IPS-NIHi11 (cell line): ENCODE results near the gene BPTF.
"Not testable (repeated sequence)": the region's sequence is repeated elsewhere in the genome, so short reads cannot be mapped to it uniquely, and the experiment has no call there.

Experiments used
- DNase-seq: peaks from one replicate; pipeline ENCODE4 v3.0.0; 2012; ENCODE audit warnings: mixed read lengths, low spot score

BPTF gene

DNA sequence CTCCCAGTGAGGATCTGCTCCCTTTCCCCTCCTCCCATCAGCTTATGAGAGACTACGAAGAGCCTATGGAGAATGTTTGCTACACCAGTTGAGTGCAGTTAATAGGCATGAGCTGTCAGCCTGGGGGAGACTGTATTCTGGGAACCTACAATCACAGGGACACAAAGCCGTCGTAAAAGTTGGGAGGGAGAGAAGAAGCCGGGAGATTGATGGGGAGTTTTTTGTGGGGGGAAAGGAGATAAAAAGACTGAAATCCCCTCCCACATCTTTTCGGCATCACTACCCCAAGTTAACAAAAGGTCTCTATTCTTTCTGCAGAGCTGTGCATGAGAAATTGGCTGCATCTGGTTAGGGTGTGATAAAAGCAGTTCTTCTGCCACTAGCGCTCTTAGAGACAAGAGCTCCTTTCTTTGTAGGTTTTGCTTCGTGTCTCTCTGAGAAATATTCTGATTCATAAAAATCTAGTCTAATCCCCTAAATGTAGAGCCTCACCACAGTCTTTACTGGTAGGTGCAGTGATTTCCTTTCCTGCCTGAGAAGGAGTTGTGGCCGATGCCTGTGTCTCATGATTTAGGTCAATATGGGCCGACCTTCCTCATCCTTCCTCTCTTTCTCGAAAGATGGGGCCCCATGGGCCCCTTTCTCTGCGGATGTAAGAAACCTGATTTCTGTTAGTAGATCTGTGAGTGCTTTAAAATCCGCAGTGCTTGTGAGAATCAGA is 77.4 kb downstream of the BPTF start:
- DNase-seq: no peak

DNA sequence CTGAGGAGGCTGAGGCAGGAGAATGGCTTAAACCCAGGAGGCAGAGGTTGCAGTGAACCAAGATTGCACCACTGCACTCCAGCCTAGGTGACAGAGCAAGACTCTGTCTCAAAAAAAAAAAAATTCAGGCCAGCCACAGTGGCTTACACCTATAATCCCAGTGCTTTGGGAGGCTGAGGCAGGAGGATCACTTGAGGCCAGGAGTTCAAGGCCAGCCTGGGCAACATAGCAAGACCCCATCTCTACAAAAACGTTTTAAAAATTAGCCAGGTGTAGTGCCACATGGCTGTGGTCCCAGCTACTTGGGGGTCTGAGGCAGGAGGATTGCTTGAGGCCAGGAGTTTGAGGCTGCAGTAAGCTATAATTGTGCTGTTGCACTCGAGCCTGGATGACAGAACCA is 80.0 kb downstream of the BPTF start:
- not testable (repeated sequence) for DNase-seq

DNA sequence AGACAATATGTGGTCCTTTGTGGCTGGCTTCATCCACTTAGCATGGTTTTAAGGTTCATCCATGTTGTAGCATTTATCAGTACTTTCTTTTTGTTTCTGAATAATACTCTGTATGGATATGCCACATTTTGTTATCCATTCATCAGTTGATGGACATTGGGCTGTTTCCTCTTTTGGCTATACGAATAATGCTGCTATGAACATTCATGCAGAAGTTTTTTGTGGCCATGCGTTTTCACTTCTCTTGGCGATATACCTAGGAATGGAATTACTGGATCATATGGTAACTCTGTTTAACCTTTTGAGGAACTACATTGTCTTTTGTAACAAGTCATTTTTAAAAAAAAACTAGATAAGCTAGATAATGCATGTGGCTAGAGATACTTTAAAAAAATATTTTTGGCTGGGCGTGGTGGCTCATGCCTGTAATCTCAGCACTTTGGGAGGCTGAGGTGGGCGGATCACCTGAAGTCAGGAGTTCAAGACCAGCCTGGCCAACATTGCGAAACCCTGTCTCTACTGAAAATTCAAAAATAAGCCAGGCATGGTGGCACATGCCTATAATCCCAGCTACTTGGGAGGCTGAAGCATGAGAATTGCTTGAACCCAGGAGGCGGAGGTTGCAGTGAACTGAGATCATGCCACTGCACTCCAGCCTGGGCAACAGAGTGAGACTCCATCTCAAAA is 85.0 kb downstream of the BPTF start:
- not testable (repeated sequence) for DNase-seq

DNA sequence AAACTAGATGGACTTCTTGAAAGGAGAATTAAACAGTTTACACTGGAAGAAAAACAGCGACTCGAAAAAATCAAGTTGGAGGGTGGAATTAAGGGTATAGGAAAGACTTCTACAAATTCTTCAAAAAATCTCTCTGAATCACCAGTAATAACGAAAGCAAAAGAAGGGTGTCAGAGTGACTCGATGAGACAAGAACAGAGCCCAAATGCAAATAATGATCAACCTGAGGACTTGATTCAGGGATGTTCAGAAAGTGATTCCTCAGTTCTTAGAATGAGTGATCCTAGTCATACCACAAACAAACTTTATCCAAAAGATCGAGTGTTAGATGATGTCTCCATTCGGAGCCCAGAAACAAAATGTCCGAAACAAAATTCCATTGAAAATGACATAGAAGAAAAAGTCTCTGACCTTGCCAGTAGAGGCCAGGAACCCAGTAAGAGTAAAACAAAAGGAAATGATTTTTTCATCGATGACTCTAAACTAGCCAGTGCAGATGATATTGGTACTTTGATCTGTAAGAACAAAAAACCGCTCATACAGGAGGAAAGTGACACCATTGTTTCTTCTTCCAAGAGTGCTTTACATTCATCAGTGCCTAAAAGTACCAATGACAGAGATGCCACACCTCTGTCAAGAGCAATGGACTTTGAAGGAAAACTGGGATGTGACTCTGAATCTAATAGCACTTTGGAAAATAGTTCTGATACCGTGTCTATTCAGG is 85.9 kb downstream of the BPTF start:
- DNase-seq: no peak

DNA sequence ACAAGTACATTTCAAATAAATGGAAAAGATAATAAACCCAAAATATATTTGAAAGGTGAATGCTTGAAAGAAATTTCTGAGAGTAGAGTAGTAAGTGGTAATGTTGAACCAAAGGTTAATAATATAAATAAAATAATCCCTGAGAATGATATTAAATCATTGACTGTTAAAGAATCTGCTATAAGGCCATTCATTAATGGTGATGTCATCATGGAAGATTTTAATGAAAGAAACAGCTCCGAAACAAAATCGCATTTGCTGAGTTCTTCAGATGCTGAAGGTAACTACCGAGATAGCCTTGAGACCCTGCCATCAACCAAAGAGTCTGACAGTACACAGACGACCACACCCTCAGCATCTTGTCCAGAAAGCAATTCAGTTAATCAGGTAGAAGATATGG is 86.8 kb downstream of the BPTF start:
- DNase-seq: no peak

DNA sequence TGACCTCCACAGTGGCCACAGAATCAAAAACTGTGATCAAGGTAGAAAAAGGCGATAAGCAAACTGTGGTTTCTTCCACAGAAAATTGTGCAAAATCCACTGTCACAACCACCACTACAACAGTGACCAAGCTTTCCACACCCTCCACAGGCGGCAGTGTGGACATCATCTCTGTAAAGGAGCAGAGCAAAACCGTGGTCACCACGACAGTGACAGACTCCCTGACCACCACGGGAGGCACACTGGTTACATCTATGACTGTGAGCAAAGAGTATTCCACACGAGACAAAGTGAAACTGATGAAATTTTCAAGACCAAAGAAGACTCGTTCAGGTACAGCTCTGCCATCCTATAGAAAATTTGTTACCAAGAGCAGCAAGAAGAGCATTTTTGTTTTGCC is 87.4 kb downstream of the BPTF start:
- DNase-seq: no peak

DNA sequence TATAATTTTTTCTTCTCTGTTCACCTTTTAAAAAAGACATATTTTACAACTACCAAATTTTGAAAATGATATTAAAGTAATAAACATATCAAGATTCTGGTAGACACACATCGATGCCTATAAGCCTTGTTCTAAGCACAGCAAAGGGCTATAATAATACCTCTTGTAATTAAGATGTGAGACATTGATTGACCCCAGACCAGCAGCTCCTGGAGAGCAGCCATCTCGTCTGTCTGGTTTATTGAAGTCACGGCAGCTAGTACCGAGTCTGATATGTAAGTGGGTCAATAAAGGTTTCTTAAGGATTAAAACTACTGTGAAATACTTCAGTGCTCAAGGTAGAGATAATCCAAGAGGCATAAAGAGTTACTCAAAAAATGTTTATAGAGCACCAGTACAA is 94.9 kb downstream of the BPTF start:
- DNase-seq: no peak

DNA sequence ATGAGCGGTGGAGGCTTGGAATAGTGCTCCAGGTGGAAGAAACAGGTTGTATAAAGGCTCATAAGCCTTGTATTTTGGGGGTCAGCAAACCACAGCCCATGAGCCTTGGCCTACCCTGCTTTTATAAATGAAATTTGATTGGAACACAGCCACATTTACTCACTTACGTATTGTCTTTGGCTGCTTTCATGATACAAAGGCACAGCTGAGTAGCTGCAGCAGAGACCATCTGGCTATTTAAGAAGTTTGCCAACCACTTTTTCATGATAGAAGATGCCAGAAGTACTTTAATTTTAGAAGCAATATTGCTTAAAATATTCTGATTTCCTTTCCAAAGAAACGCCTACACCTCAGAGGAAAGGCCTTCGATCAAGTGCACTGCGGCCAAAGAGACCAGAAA is 97.2 kb downstream of the BPTF start:
- DNase-seq: no peak

DNA sequence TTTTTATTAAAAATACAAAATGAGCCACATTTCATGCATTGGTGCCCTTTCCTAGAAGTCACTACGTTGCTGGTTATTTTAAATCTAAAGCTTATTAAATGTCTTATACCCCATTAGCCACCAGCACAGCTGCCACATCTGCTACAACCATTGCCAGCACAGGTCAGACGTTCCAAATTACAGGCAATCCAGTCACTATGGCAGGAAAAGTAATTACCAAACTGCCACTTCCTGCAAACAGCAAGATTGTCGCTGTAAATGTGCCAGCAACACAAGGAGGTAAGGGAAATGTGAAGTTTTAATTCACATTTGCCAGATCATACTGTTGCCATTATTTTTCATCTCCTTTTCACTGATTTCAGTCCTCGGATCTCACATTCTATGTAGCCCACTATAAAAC is 103.5 kb downstream of the BPTF start:
- not testable (repeated sequence) for DNase-seq

DNA sequence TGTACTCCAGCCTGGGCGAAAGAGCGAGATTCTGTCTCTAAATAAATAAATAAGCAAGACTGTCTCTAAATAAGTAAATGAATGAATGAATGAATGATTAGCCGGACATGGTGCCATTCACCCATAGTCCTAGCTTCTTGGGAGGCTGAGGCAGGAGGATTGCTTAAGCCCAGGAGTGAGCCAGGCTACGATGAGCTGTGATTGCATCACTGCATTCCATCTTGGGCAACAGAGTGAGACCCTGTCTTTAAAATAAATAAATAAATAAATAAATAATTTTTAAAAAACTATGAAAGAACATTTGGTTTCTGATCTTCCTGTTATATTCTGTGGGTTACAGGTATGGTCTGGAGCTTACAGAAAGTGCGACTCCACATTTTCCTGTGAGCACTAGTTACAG is 105.9 kb downstream of the BPTF start:
- DNase-seq: no peak

DNA sequence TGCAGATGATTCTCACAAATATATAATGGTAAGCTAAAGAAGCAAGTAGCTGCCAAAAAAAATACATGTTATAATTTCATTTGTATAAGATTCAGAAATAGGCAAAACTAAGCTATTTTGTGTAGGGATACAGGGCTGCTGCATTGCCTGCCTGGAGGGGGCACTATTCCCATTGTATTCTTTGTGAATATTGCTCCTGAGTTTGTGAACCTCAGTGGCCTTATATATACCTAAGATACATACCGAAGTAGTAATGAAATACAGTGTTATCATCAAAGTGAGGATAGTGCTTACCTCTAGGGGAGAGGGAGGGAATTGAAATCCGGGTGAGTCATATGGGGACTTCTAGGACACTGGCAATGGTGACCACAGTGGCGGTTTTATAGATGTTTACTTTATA is 117.5 kb downstream of the BPTF start:
- DNase-seq: no peak

DNA sequence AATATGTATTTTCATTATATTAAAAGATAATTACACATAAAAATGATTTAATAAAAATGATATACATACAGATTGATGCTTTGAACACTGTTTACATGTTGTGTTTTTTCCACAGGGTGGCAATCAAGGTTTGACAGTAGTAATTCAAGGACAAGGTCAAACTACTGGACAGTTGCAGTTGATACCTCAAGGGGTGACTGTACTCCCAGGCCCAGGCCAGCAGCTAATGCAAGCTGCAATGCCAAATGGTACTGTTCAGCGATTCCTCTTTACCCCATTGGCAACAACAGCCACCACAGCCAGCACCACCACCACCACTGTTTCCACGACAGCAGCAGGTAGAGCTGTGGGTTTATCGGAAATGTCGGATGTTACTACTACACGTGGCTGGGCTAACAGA is 118.7 kb downstream of the BPTF start:
- no peak for DNase-seq

DNA sequence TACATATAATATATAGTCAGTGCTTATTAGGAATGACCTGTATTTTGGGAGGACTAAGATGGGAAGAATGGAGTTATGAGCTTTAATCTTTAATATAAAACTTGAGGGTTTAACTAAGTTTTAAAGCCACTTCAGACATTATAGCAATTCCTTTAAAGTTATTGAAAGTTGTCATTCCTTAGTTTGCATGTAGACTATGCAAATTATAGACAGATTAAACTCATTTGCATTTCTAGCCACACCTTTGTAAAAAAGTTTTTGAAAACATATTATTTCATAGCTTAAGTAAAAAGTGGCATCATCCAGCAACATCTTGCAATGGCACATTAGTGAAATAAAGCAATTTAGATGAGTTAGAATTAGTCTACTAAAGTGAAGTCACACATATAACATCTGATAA is 121.2 kb downstream of the BPTF start:
- no peak for DNase-seq

DNA sequence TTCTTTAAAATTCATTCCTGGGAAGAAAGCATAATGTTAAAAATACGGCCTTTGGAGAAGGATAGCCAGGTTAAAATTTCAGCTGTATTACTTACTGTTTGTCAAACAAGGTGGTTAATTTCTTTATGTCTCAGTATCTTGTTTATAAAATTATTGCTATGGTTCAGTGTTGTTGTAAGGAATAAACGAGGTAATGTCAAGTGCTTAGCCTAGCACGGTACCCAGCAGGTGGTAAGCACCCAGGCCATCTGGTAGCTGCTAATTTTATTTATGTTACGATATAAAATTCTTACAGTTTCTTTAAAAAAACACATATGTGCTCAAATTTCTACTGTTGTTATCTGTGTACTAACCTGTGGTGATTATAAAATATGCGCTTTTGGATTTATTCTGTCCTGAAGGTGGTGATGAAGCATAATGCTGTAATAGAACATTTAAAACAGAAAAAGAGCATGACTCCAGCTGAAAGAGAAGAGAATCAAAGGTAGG is 122.1 kb downstream of the BPTF start:
- DNase-seq: no peak

DNA sequence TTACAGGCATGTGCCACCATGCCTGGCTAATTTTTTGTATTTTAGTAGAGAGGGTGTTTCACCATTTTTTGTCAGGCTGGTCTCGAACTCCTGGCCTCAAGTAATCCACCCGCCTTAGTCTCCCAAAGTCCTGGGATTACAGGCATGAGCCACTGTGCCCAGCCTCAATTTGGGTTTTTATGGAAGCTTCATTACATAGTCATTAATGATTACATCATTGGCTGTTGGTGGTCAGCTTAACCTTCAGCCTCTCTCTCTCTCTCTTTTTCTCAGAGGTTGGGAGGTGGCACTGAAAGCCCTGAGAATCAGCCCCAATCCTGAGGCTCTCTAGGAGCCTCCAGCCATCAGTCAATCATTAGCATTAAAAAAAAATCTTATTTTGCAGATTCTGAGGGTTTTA is 125.6 kb downstream of the BPTF start:
- DNase-seq: no peak

DNA sequence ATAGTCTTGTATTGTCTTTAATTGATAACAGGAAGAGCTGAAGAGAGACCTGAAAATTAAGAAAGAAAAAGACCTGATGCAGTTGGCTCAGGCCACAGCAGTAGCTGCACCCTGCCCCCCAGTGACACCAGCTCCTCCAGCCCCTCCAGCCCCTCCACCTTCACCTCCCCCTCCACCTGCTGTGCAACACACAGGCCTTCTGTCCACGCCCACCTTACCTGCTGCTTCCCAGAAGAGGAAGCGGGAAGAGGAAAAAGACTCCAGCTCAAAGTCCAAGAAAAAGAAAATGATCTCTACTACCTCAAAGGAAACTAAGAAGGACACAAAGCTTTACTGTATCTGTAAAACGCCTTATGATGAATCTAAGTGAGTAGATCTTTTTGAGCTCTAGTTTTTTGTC is 134.2 kb downstream of the BPTF start:
- DNase-seq: peak; percentile 43

DNA sequence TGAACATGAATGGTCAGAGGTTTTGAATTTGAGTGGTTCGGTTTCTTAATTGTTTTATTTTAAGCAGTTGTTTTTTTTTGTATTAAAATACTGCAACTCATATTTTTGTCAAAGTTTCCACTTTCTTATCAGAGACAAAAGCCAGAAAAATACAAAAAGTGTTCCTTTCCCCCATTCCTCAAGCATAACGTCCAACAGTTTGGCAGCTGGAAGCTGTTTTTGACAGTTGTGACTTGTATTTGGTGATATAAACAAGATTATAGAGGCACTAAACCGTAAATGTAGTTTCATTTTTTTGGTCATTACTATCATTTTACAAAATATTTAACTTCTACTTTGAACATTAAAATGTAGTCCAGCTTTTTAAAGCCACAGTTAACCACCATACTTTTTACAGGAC is 135.0 kb downstream of the BPTF start:
- DNase-seq: not testable (repeated sequence)

DNA sequence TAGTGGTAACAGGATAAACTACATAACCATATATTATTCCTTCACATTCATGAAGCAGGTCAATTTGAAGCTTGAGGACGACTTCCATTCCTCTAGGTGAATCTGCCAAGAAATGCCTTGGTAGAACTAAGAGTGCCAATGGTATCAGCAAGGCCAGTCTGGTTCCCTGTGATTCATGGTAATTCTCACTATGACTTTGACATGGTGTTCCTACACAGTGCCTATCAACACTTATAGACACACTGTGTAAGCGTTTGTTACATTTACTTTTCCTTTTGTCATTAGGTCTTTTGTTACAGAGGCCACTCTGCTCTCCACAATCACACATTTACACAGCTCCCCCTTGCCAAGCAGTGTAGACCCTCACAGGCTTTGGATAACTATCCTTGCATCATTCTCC is 136.9 kb downstream of the BPTF start:
- DNase-seq: not testable (repeated sequence)

DNA sequence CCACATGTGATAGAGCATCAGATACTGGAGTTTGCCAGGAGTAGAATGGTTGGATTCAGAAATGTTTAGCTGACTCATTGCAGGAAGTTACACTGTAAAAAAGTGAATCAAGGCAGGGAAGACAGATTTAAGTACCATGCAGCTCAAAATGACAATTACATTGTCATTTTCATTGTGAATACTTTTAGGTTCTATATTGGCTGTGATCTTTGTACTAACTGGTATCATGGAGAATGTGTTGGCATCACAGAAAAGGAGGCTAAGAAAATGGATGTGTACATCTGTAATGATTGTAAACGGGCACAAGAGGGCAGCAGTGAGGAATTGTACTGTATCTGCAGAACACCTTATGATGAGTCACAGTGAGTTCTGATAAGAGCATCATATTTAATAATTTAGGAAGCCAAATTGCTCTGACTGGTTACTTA is 137.9 kb downstream of the BPTF start:
- peak; percentile 33 for DNase-seq

DNA sequence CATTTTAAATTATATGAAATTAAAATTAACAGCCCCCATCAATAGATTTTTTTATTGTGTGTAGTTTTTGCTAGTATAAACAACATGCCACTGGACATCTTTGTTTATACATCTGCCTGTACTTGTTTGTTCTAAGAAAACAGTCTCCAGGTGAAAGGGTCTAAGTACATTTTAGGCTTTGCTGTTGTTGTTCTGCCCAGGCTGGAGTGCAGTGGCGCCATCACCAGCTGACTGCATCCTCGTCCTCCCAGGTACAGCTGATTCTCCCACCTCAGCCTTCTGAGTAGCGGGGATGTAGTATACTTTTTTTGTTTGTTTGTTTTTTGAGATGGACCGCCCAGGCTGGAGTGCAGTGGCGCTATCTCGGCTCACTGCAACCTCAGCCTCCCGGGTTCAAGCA is 145.5 kb downstream of the BPTF start:
- DNase-seq: no peak

DNA sequence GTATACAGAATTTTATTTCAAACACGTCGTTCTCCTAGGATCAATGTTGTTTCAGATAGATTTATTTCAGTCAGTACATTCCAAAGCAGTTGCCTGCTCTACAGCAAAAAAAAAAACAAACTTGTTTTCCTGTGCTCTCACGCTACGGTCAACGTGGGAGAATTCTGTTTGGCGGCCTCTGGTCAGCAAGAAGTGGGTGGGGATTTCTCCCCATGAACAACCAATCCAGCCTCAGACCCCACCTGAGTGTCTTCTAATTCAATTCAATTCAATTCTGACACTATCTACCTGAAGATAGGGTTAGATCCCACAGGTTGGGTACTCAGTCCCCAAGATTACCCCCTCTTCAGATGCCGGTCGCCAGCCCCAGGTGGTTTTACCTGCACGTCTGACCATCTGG is 148.9 kb downstream of the BPTF start:
- peak; percentile 33 for DNase-seq

DNA sequence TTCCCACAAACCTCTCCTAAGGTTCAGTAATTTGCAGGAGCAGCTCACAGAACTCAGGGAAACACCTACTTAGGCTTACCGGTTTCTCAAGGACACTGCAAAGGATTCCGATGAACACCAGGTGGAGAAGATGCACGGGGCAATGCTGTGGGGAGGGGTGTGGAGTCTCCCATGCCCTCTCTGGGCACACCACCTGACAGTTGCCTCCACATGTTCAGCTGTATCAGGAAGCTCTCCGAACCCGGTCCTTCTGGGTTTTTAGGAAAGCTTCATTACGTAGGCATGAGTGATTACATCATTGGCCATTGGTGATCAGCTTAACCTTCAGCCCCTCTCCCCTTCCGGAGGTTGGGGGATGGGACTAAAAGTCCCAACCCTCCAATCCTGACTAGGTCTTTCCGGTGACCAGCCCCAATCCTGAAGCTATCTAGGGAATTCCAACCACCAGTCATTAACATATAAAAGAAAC is 149.3 kb downstream of the BPTF start:
- DNase-seq: peak; percentile 63

DNA sequence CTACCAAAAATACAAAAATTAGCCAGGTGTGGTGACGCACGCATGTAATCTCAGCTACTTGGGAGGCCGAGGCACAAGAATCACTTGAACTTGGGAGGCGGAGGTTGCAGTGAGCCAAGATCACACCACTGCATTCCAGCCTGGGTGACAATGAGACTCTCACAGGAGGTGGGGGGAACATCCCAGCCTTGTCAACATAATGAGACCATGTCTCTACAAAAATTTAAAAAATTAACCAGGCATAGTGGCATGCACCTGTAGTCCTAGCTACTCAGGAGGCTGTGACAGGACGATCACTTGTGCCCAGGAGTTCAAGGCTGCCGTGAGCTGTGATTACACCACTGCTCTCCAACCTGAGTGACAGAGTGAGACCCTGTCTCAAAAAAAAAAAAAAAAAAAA is 151.0 kb downstream of the BPTF start:
- not testable (repeated sequence) for DNase-seq
